ENCODE results near the gene LASP1NB.

Gene LASP1NB

GRCh38 chr17:38899421-38899820 is 26.0 kb upstream of the LASP1NB start:
- Histone ChIP-seq H3K4me3 (peak overlapping the region in 6 of 8 donors; percentile 4 to 65 (median 26)), H3K27ac (peak overlapping the region; percentile 83 to 95 (median 88))
- 29 to 64% (median 39%) methylated on average over 5 of the region's 5 CpGs for WGBS, 5 donors

DNA sequence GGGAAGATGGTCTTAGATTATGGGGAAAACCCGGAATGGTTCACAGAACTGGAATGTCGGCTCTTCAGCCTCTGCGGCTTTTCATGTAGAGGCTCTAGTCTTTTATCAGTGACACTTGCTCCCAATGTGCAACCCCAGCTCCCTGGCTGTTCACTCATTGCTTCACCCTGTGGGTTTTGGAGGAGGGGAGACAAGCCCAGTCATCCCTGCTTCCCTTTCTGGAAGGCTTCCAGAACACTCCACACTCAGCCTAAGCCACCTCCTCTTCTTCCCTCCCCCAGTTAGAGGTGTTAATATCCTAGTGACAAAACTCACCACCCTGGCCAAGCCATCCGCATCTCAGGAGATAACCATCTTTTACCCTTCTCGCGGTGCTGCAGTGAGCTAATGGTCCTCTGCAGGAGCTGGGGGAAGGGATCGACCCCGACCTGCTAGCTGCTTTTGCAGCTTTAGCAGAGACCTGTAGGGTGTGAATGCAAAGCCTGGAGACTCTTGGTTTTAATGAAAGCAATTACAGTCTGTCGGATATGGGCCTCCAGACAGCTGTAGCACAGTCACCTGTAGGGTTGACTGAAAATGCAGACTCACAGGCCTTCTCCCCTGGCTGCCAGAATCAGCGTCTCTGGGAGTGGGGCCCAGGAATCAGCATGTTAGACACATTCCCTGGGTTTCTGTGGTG is 24.3 kb upstream of the LASP1NB start:
- Histone ChIP-seq H3K4me1 (peaks cover 56 to 99% (median 83%) of the 10 kb centered on the region in 6 donors), H3K4me3 (peak overlapping the region in 1 of 8 donors; percentile 22), H3K9me3 (no peaks in the 10 kb centered on the region), H3K36me3 (peaks cover 0 to 98% (median 27%) of the 10 kb centered on the region in 6 donors), H3K27me3 (replicated peaks in 1 of 7) (peaks cover 0 to 4% (median 0%) of the 10 kb centered on the region in 7 donors), H3K27ac (peak overlapping the region in 7 of 8 donors; percentile 65 to 95 (median 88))
- WGBS, 5 donors = 21 to 47% (median 34%) methylated on average over 10 of the region's 10 CpGs
- intact Hi-C loops (cut with DNase I; ENCODE audit: low total_unique reads) = no loop called here
- TF ChIP-seq POLR2A (IDR thresholded peaks at IDR 0.05) (no peak), POLR2AphosphoS5 (IDR thresholded peaks at IDR 0.05) (peak in 1 of 3 donors; percentile 46)
- DNase-seq = no peak

More at GRCh38 chr17:38899421-38899820, 26.0 kb upstream of the LASP1NB start:
- peaks cover 59 to 99% (median 89%) of the 10 kb centered on the region in 6 donors for H3K4me1 ChIP-seq
- H3K36me3 ChIP-seq = peaks cover 0 to 98% (median 17%) of the 10 kb centered on the region in 6 donors
- intact Hi-C loops (cut with DNase I; ENCODE audit: low total_unique reads) = no loop called here
- peaks cover 0 to 4% (median 0%) of the 10 kb centered on the region in 7 donors for H3K27me3 ChIP-seq (replicated peaks in 1 of 7)
- no peaks in the 10 kb centered on the region for H3K9me3 ChIP-seq
- TF ChIP-seq POLR2A (IDR thresholded peaks at IDR 0.05) = no peak
- TF ChIP-seq POLR2AphosphoS5 (IDR thresholded peaks at IDR 0.05) = no peak
- TF ChIP-seq CTCF (IDR thresholded peaks at IDR 0.05 in 8 of 11, conservative IDR thresholded peaks at IDR 0.05 in 3 of 11) = no peak
- DNase-seq = no peak

DNA sequence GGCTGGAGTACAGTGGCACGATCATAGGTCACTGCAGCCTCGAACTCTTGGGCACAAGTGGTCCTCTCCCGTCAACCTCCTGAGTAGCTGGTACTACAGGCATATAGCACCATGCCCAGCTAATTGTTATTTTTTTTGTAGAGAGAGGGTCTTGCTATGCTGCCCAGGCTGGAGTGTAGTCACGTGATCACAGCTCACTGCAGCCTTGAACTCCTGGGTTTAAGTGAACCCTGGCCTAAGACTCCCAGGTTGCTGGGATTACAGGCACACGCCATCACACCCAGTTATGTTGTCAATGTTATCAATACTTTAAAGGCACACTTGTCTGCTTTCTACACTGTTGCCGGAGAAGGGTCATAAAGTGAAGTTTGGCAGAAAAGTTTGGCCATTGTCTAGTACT is 22.0 kb upstream of the LASP1NB start:
- H3K9me3 ChIP-seq = no peaks in the 10 kb centered on the region
- WGBS, 5 donors = 88 to 97% (median 94%) methylated on average over 6 of the region's 6 CpGs
- no peak for TF ChIP-seq CTCF (IDR thresholded peaks at IDR 0.05 in 8 of 11, conservative IDR thresholded peaks at IDR 0.05 in 3 of 11)
- no peak for TF ChIP-seq POLR2A (IDR thresholded peaks at IDR 0.05)
- TF ChIP-seq POLR2AphosphoS5 (IDR thresholded peaks at IDR 0.05) = no peak
- H3K36me3 ChIP-seq = peaks cover 0 to 89% (median 24%) of the 10 kb centered on the region in 6 donors
- H3K4me1 ChIP-seq = peaks cover 54 to 99% (median 83%) of the 10 kb centered on the region in 6 donors
- no peak for DNase-seq
- peak overlapping the region in 4 of 8 donors; percentile 14 to 95 (median 88) for H3K27ac ChIP-seq
- intact Hi-C loops (cut with DNase I; ENCODE audit: low total_unique reads) = no loop called here
- H3K4me3 ChIP-seq = no peak overlapping the region
- peaks cover 0 to 4% (median 0%) of the 10 kb centered on the region in 7 donors for H3K27me3 ChIP-seq (replicated peaks in 1 of 7)

DNA sequence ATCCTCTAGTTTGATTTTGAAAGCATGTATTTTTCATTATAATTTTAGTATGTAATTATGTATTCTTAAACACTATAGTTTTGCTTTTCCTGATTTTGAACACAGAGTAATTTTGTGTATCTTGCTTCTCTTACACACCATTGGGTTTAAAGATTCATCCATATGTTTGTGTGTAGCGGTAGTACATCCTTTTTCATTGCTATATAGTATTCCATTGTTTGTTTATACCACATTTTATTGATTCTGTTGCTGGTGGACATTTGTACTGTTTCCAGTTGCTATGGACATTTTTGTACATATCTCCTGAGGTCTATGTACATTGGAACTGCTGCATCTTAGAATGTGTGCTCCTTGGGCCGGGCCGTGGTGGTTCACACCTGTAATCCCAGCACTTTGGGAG is 20.5 kb upstream of the LASP1NB start:
- Histone ChIP-seq H3K27ac (peak overlapping the region in 2 of 8 donors; percentile 18 to 26), H3K9me3 (no peaks in the 10 kb centered on the region), H3K36me3 (peaks cover 0 to 89% (median 24%) of the 10 kb centered on the region in 6 donors), H3K4me1 (peaks cover 45 to 99% (median 80%) of the 10 kb centered on the region in 6 donors), H3K27me3 (replicated peaks in 1 of 7) (peaks cover 0 to 4% (median 0%) of the 10 kb centered on the region in 7 donors), H3K4me3 (no peak overlapping the region)
- WGBS, 5 donors = 97 to 98% (median 97%) methylated on average over 3 of the region's 3 CpGs
- TF ChIP-seq CTCF (IDR thresholded peaks at IDR 0.05 in 8 of 11, conservative IDR thresholded peaks at IDR 0.05 in 3 of 11) (no peak), POLR2A (IDR thresholded peaks at IDR 0.05) (no peak), POLR2AphosphoS5 (IDR thresholded peaks at IDR 0.05) (no peak)
- intact Hi-C loops (cut with DNase I; ENCODE audit: low total_unique reads) = no loop called here
- no peak for DNase-seq
